ENCODE data around the gene ZNF586. TPM values are rescaled to one million over a fixed set of nuclear protein-coding genes. Genes with fewer than 3 reads are reported as not detected.

ZNF586 gene
- total and polyA plus RNA-seq, 10 of the 15 experiments (the other 5 are each of a cell fraction or from before 2014, with no cell fraction given), result 3.9 to 24.2 (median 15.0) TPM

GRCh38 chr19:57769345-57770131 lies at the start of gene ZNF586 (continued):
- TF ChIP-seq, protein P1, sequence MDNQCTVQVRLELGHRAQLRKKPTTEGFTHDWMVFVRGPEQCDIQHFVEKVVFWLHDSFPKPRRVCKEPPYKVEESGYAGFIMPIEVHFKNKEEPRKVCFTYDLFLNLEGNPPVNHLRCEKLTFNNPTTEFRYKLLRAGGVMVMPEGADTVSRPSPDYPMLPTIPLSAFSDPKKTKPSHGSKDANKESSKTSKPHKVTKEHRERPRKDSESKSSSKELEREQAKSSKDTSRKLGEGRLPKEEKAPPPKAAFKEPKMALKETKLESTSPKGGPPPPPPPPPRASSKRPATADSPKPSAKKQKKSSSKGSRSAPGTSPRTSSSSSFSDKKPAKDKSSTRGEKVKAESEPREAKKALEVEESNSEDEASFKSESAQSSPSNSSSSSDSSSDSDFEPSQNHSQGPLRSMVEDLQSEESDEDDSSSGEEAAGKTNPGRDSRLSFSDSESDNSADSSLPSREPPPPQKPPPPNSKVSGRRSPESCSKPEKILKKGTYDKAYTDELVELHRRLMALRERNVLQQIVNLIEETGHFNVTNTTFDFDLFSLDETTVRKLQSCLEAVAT (IDR thresholded peaks at IDR 0.05), result peak; percentile 51; the same call in 1 of the 2 replicates
- peak; percentile 41; the same call in 1 of the 2 replicates for TF ChIP-seq NKRF (conservative IDR thresholded peaks at IDR 0.05)
- no peak for TF ChIP-seq NR2C2 (IDR thresholded peaks at IDR 0.05; ENCODE audit: borderline replicate concordance, control insufficient read depth, insufficient read length, low read depth)
- TF ChIP-seq ZBTB4 (CRISPR knock-in tag; IDR thresholded peaks at IDR 0.05), result no peak
- TF ChIP-seq, protein P2, sequence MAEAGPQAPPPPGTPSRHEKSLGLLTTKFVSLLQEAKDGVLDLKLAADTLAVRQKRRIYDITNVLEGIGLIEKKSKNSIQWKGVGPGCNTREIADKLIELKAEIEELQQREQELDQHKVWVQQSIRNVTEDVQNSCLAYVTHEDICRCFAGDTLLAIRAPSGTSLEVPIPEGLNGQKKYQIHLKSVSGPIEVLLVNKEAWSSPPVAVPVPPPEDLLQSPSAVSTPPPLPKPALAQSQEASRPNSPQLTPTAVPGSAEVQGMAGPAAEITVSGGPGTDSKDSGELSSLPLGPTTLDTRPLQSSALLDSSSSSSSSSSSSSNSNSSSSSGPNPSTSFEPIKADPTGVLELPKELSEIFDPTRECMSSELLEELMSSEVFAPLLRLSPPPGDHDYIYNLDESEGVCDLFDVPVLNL (IDR thresholded peaks at IDR 0.05; ENCODE audit: low read depth, low read length), result no peak
- no peak for TF ChIP-seq IKZF2 (IDR thresholded peaks at IDR 0.05)
- no peak for TF ChIP-seq EP300 (IDR thresholded peaks at IDR 0.05; ENCODE audit: borderline replicate concordance in 1 of 2, control insufficient read depth in 1 of 2, low read depth in 2 of 2, low read length in 2 of 2)
- TF ChIP-seq MYB (IDR thresholded peaks at IDR 0.05; ENCODE audit: borderline replicate concordance, low read depth, low read length), result no peak
- TF ChIP-seq MTA3 (IDR thresholded peaks at IDR 0.05; ENCODE audit: borderline replicate concordance, low read length), result no peak
- no peak for TF ChIP-seq EGR1 (IDR thresholded peaks at IDR 0.05; ENCODE audit: borderline replicate concordance in 1 of 2, low read depth in 2 of 2, low read length in 2 of 2)
- no peak for TF ChIP-seq RBBP5 (conservative IDR thresholded peaks at IDR 0.05)
- TF ChIP-seq SRF (IDR thresholded peaks at IDR 0.05; ENCODE audit: low read depth in 2 of 2, low read length in 2 of 2), result no peak
- TF ChIP-seq, protein P3, sequence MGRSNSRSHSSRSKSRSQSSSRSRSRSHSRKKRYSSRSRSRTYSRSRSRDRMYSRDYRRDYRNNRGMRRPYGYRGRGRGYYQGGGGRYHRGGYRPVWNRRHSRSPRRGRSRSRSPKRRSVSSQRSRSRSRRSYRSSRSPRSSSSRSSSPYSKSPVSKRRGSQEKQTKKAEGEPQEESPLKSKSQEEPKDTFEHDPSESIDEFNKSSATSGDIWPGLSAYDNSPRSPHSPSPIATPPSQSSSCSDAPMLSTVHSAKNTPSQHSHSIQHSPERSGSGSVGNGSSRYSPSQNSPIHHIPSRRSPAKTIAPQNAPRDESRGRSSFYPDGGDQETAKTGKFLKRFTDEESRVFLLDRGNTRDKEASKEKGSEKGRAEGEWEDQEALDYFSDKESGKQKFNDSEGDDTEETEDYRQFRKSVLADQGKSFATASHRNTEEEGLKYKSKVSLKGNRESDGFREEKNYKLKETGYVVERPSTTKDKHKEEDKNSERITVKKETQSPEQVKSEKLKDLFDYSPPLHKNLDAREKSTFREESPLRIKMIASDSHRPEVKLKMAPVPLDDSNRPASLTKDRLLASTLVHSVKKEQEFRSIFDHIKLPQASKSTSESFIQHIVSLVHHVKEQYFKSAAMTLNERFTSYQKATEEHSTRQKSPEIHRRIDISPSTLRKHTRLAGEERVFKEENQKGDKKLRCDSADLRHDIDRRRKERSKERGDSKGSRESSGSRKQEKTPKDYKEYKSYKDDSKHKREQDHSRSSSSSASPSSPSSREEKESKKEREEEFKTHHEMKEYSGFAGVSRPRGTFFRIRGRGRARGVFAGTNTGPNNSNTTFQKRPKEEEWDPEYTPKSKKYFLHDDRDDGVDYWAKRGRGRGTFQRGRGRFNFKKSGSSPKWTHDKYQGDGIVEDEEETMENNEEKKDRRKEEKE (IDR thresholded peaks at IDR 0.05), result no peak
